ENCODE data around the gene TRMU. TPM values are rescaled to one million over a fixed set of nuclear protein-coding genes. Genes with fewer than 3 reads are reported as not detected.
A peak's percentile ranks its signal among the peaks of the same experiment; 100 is the strongest.

The TRMU gene, protein sequence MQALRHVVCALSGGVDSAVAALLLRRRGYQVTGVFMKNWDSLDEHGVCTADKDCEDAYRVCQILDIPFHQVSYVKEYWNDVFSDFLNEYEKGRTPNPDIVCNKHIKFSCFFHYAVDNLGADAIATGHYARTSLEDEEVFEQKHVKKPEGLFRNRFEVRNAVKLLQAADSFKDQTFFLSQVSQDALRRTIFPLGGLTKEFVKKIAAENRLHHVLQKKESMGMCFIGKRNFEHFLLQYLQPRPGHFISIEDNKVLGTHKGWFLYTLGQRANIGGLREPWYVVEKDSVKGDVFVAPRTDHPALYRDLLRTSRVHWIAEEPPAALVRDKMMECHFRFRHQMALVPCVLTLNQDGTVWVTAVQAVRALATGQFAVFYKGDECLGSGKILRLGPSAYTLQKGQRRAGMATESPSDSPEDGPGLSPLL
- polyA plus RNA-seq (2013, experiment 1 of 2) = 40.8 TPM
- polyA plus RNA-seq (2013, experiment 2 of 2) = 36.4 TPM

GRCh38 chr22:46335201-46336118 is at the start of gene TRMU:
Gene TRMU (plus strand): TSS chr22:46335714. CDS start chr22:46335765, 51 bp downstream.
- Histone ChIP-seq H3K4me1 (ENCODE audit: control insufficient read depth, insufficient read depth, low read length, poor library complexity, severe bottlenecking) (no peaks in the 10 kb centered on the region), H3K9me3 (ENCODE audit: control insufficient read depth, low read length) (no peaks in the 10 kb centered on the region), H3K4me3 (ENCODE audit: extremely low read depth, insufficient read depth, low read length, poor library complexity, severe bottlenecking) (peak within 1 kb of the TSS; percentile 92), H3K27ac (ENCODE audit: low read depth, low read length, severe bottlenecking) (peak within 1 kb of the TSS; percentile 72), H3K36me3 (ENCODE audit: control insufficient read depth, insufficient read depth, low read length) (peaks cover 58% of the 10 kb centered on the region)
- WGBS, 2 experiments (ENCODE audit: insufficient coverage in 2 of 2) = 1 to 2% methylated on average over 68 to 74 of the region's 93 CpGs

GRCh38 chr22:46286006-46286405 is 49.5 kb upstream of the TRMU start:
- no peaks in the 10 kb centered on the region for H3K4me1 ChIP-seq (ENCODE audit: control insufficient read depth, insufficient read depth, low read length, poor library complexity, severe bottlenecking)
- H3K4me3 ChIP-seq (ENCODE audit: extremely low read depth, insufficient read depth, low read length, poor library complexity, severe bottlenecking) = no peak overlapping the region
- H3K27ac ChIP-seq (ENCODE audit: low read depth, low read length, severe bottlenecking) = no peak overlapping the region
- 86 to 100% methylated on average over 3 of the region's 3 CpGs for WGBS, 2 experiments (ENCODE audit: insufficient coverage in 2 of 2)
- H3K36me3 ChIP-seq (ENCODE audit: control insufficient read depth, insufficient read depth, low read length) = peaks cover 58% of the 10 kb centered on the region
- no peaks in the 10 kb centered on the region for H3K9me3 ChIP-seq (ENCODE audit: control insufficient read depth, low read length)

GRCh38 chr22:46286941-46287872 is 48.3 kb upstream of the TRMU start:
- Histone ChIP-seq H3K27ac (ENCODE audit: low read depth, low read length, severe bottlenecking) (no peak overlapping the region), H3K4me1 (ENCODE audit: control insufficient read depth, insufficient read depth, low read length, poor library complexity, severe bottlenecking) (no peaks in the 10 kb centered on the region), H3K9me3 (ENCODE audit: control insufficient read depth, low read length) (no peaks in the 10 kb centered on the region), H3K4me3 (ENCODE audit: extremely low read depth, insufficient read depth, low read length, poor library complexity, severe bottlenecking) (no peak overlapping the region), H3K36me3 (ENCODE audit: control insufficient read depth, insufficient read depth, low read length) (peaks cover 54% of the 10 kb centered on the region)
- WGBS, 2 experiments (ENCODE audit: insufficient coverage in 2 of 2) = 93 to 95% methylated on average over 13 to 15 of the region's 15 CpGs

DNA sequence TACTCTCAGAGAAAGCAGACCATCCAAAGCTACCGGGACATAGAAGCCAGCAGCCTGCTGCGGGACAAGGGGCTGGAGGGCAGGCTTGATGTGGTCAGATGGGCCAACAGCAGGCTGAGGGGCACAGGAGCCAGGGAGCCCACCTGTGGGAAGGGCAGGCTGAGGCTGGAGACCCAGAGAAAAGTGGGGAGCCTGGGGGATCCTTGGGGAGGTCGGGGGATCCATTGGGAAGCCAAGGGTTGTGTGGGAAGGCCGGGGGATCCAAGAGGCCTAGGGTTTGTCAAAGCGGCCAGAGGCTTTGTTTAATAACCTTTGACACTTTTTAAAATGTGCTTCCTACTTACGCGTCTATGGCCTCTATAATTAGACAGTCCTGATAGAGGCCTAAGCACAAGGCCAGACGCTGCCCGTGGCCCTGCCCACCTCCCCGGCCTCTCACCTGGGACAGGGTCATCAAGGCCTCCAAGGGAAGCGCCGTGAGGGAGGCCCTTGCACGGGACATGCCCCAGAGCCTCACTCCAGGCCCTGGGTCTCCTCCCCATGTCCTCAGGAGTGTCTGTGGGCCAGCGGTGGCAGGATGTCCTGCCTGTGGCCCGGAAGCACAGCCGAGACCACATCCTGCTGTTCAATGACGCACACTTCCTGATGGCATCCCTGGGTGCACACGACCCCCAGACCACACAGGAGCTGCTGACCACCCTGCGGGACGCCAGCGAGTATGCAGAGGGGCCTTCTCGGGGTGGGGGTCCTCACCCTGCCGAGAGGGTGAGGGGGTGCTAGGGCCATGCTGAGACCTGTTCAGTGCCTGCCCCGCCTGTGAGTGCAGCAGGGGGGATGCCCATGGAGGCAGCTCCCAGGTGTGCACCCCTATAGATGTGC is 47.4 kb upstream of the TRMU start:
- 92% methylated on average over 19 to 24 of the region's 24 CpGs for WGBS, 2 experiments (ENCODE audit: insufficient coverage in 2 of 2)
- Histone ChIP-seq H3K4me1 (ENCODE audit: control insufficient read depth, insufficient read depth, low read length, poor library complexity, severe bottlenecking) (peaks cover 1% of the 10 kb centered on the region), H3K36me3 (ENCODE audit: control insufficient read depth, insufficient read depth, low read length) (peaks cover 54% of the 10 kb centered on the region), H3K4me3 (ENCODE audit: extremely low read depth, insufficient read depth, low read length, poor library complexity, severe bottlenecking) (no peak overlapping the region), H3K27ac (ENCODE audit: low read depth, low read length, severe bottlenecking) (no peak overlapping the region), H3K9me3 (ENCODE audit: control insufficient read depth, low read length) (no peaks in the 10 kb centered on the region)

GRCh38 chr22:46288846-46289243 is 46.7 kb upstream of the TRMU start:
- peaks cover 51% of the 10 kb centered on the region for H3K36me3 ChIP-seq (ENCODE audit: control insufficient read depth, insufficient read depth, low read length)
- peaks cover 4% of the 10 kb centered on the region for H3K4me1 ChIP-seq (ENCODE audit: control insufficient read depth, insufficient read depth, low read length, poor library complexity, severe bottlenecking)
- no peaks in the 10 kb centered on the region for H3K9me3 ChIP-seq (ENCODE audit: control insufficient read depth, low read length)
- 92 to 94% methylated on average over 6 to 7 of the region's 7 CpGs for WGBS, 2 experiments (ENCODE audit: insufficient coverage in 2 of 2)
- no peak overlapping the region for H3K27ac ChIP-seq (ENCODE audit: low read depth, low read length, severe bottlenecking)
- no peak overlapping the region for H3K4me3 ChIP-seq (ENCODE audit: extremely low read depth, insufficient read depth, low read length, poor library complexity, severe bottlenecking)

- Histone ChIP-seq H3K9me3 (ENCODE audit: control insufficient read depth, low read length) (no peaks in the 10 kb centered on the region), H3K4me1 (ENCODE audit: control insufficient read depth, insufficient read depth, low read length, poor library complexity, severe bottlenecking) (peaks cover 4% of the 10 kb centered on the region), H3K4me3 (ENCODE audit: extremely low read depth, insufficient read depth, low read length, poor library complexity, severe bottlenecking) (no peak overlapping the region), H3K27ac (ENCODE audit: low read depth, low read length, severe bottlenecking) (no peak overlapping the region), H3K36me3 (ENCODE audit: control insufficient read depth, insufficient read depth, low read length) (peaks cover 46% of the 10 kb centered on the region)
- 93 to 94% methylated on average over 32 to 33 of the region's 33 CpGs for WGBS, 2 experiments (ENCODE audit: insufficient coverage in 2 of 2)
Observed at GRCh38 chr22:46289244-46289891, 46.1 kb upstream of the TRMU start.

DNA sequence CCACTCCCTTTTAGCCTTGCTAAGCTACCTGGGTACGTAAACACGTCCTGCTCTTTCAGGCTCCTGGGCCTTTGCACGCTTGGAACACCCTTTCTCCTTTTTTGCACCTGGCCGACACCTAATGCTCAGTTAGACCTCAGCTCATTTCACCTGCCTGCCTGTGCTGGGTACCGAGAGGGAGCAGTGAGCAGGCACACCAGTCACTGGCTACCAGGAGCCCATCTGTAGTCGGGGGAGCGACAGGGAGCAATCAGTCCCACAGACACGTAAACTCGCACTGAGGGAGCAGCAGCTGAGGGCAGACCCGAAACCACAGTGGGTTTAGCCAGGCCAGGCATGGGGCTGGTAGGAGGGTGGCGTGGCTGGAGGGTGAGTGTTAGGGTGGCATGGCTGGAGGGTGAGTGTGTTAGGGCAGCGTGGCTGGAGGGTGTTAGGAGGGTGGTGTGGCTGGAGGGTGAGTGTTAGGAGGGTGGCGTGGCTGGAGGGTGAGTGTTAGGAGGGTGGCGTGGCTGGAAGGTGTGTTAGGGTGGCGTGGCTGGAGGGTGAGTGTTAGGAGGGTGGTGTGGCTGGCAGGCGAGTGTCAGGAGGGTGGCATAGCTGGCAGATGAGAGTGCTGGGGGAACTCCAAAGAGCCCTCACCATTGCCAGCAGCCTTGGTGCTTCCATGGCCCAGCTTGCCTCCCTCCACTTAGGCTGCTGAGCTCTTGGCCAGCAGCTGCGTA is 45.2 kb upstream of the TRMU start:
- H3K4me3 ChIP-seq (ENCODE audit: extremely low read depth, insufficient read depth, low read length, poor library complexity, severe bottlenecking) = no peak overlapping the region
- no peak overlapping the region for H3K27ac ChIP-seq (ENCODE audit: low read depth, low read length, severe bottlenecking)
- H3K4me1 ChIP-seq (ENCODE audit: control insufficient read depth, insufficient read depth, low read length, poor library complexity, severe bottlenecking) = peaks cover 4% of the 10 kb centered on the region
- 90 to 96% methylated on average over 14 to 17 of the region's 17 CpGs for WGBS, 2 experiments (ENCODE audit: insufficient coverage in 2 of 2)
- H3K9me3 ChIP-seq (ENCODE audit: control insufficient read depth, low read length) = no peaks in the 10 kb centered on the region
- peaks cover 36% of the 10 kb centered on the region for H3K36me3 ChIP-seq (ENCODE audit: control insufficient read depth, insufficient read depth, low read length)

- WGBS, 2 experiments (ENCODE audit: insufficient coverage in 2 of 2) = 96 to 98% methylated on average over 16 of the region's 23 CpGs
- H3K36me3 ChIP-seq (ENCODE audit: control insufficient read depth, insufficient read depth, low read length) = peaks cover 31% of the 10 kb centered on the region
- no peak overlapping the region for H3K27ac ChIP-seq (ENCODE audit: low read depth, low read length, severe bottlenecking)
- no peaks in the 10 kb centered on the region for H3K9me3 ChIP-seq (ENCODE audit: control insufficient read depth, low read length)
- peaks cover 4% of the 10 kb centered on the region for H3K4me1 ChIP-seq (ENCODE audit: control insufficient read depth, insufficient read depth, low read length, poor library complexity, severe bottlenecking)
- no peak overlapping the region for H3K4me3 ChIP-seq (ENCODE audit: extremely low read depth, insufficient read depth, low read length, poor library complexity, severe bottlenecking)
Observed at GRCh38 chr22:46290843-46291785, 44.4 kb upstream of the TRMU start.

Data from mesodermal cell (in vitro differentiated cells).